Epithelial cell of proximal tubule (primary cell): ENCODE data around the gene MYO1B. TPM values are rescaled to one million over a fixed set of nuclear protein-coding genes. Genes with fewer than 3 reads are reported as not detected.
A peak's percentile ranks its signal among the peaks of the same experiment; 100 is the strongest.

Experiments
- DNase-seq: peaks from one replicate; pipeline ENCODE4 v3.0.0-alpha.2; 2011; ENCODE audit warnings: low read depth
- H3K4me3 ChIP-seq: 2 replicates; pipeline ENCODE4 v1.5.1; 2011; ENCODE audit warnings: low read depth, mild to moderate bottlenecking, low read length
- total RNA-seq: library from RNA; depleted of rRNA; stranded (reverse); fragments of >200 nt; gene quantifications from 2 replicates; pipeline ENCODE4 v1.2.3, GENCODE V29; 2015
- TF ChIP-seq, protein P1 (sequence below): conservative IDR thresholded peaks from 2 replicates; pipeline ENCODE4 v1.5.1; 2012; ENCODE audit warnings: low read depth, mild to moderate bottlenecking, low read length

MYO1B gene
- total RNA-seq, 1 donor from 2014 or later: 69.6 TPM

DNA sequence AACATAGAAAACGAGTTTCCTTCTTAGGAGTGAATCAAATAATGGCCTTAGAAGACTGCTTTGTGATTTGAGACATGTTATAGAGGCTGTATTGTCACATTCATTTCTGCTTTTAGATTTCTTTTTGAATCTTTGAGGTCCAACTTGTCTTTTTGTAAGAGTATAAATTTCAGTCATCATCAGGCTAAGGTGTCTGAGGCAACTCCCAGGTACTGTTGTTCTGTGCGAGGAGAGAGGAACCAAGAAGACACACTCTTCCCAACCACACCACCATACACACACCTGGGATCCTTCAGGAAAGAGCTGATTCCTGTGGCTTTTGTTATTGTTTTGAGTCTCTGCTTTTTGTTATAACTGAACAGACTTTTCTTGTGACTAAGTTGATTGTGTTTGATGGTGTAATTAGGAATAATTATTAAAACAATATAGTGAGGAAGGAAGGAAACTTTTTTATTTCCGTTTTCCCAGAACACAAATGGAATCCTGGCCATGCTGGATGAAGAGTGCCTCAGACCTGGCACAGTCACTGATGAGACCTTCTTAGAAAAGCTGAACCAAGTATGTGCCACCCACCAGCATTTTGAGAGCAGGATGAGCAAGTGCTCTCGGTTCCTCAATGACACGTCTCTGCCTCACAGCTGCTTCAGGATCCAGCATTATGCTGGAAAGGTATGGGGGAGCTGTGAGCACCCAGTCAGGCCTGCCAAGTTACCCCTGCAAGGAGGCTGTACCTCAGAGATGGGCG lies 140.4 kb downstream of the MYO1B start:
- H3K4me3 ChIP-seq: no peak overlapping the region
- DNase-seq: no peak
- TF ChIP-seq, protein P1, sequence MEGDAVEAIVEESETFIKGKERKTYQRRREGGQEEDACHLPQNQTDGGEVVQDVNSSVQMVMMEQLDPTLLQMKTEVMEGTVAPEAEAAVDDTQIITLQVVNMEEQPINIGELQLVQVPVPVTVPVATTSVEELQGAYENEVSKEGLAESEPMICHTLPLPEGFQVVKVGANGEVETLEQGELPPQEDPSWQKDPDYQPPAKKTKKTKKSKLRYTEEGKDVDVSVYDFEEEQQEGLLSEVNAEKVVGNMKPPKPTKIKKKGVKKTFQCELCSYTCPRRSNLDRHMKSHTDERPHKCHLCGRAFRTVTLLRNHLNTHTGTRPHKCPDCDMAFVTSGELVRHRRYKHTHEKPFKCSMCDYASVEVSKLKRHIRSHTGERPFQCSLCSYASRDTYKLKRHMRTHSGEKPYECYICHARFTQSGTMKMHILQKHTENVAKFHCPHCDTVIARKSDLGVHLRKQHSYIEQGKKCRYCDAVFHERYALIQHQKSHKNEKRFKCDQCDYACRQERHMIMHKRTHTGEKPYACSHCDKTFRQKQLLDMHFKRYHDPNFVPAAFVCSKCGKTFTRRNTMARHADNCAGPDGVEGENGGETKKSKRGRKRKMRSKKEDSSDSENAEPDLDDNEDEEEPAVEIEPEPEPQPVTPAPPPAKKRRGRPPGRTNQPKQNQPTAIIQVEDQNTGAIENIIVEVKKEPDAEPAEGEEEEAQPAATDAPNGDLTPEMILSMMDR: no peak

DNA sequence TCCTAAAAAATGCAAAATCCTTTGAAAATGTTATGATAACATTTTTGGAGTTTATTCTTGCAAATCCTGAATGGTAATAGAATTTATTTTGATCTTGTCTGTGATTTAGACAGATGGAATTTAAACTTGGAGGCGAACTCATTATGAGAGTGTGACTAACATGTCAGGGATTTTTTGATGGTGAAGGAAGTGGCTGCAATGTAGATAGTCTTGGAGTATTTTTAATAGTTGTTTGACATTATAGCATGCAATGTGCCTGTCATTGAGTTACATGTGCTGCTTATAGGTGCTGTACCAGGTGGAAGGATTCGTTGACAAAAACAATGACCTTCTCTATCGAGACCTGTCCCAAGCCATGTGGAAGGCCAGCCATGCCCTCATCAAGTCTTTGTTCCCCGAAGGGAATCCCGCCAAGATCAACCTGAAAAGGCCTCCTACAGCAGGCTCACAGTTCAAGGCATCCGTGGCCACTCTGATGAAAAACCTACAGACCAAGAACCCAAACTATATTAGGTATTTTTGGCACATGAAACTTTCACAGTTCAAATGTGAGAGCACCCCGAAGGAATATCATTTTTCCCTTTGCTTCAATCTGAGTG lies 141.8 kb downstream of the MYO1B start:
- H3K4me3 ChIP-seq: no peak overlapping the region
- TF ChIP-seq, protein P1: no peak
- peak; percentile 35 for DNase-seq

DNA sequence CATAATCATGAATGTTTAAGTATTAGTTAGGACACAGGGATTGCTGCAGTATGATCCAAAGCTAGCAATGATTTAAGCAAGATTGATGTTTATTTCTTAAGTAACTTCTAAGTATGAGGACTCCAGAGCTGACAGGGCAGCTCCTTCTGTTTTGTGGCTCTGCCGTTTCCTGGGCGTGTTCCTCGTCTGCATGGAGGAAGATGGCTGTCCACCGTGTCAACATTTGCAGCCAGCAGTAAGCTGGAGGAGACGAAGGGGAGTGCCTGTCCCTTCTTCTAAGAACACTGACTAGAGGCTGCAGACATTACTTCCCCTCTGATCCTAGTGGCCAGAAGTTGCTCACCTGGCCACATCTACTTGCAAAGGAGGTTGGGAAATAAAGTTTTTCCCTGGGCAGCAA lies 144.1 kb downstream of the MYO1B start:
- TF ChIP-seq, protein P1: no peak
- no peak overlapping the region for H3K4me3 ChIP-seq
- DNase-seq: no peak

DNA sequence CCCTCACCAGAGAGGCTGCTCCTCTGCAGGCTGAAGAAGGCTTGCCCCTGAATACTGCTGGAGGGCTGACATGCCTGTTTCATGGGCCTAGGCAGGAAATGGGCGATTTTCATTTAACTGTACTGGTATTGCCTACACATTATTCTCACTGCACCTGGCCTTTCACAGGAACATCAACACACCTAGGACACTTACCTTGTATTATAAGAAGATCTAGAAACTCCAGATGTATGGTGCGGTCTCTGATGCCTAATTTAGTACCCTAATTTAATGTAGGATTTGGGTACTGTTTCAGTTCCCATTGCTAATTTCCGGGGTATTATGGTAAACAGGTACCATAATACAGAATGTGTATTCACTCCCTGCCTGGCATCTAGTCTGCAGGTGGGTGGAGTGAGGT lies 146.0 kb downstream of the MYO1B start:
- TF ChIP-seq, protein P1: no peak
- no peak for DNase-seq
- no peak overlapping the region for H3K4me3 ChIP-seq

DNA sequence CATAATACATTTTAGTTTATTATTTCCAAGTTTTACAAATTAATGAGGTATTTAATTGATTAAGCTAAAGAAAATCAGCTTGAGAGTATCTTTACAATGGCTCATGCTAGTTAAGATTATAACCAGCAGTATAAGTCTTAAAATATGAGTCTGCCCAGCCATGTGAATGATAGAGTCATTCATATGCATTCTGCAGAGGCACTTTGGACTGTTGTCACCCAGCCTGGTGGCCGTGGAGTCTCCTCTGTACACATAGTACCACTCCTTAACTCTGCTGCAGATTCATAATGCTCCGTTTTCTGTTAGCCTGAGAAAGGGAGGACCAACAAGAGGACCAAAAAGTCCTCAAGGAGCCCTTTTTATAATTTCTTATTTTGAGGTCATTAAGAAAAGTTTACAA lies 148.8 kb downstream of the MYO1B start:
- TF ChIP-seq, protein P1: no peak
- no peak overlapping the region for H3K4me3 ChIP-seq
- DNase-seq: no peak

DNA sequence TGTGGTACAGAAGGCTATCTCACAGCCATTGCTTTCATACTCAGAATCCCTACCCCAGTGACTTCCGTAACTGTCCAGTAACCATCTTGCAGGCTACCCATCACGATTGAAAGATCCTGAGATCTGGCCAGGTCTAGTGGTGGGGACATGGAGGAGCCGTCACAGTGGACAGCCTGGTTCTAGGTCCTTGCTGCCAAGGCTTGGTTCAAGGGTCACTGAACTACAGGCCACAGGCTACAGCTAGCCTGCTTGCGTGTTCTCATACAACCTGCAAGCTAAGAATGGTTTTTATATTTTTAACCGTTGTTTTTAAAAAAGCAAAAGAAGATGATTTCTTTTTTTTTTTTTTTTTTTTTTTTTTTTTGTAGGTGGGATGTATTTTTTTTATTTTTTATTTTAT lies 151.6 kb downstream of the MYO1B start:
- no peak for DNase-seq
- TF ChIP-seq, protein P1: no peak
- no peak overlapping the region for H3K4me3 ChIP-seq

DNA sequence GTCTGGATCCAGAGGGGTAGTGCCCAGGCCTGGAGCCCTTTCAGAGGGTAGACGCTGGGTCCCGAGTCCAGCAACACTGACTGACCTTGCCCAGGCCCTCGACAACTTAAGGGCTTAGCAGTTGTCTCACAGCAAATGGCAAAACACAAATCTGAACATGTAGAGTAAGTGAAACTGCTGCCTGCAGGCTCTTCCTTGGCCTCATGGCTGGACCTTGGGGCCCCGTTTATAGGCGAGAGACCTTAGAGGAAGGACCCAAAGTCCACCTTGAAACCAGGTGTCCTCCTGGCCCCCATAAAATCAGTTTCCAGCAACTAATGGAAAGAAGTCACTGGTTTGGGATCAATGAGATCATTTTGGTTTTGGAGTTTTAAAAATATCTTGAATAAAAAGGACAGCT lies 154.4 kb downstream of the MYO1B start:
- no peak for DNase-seq
- TF ChIP-seq, protein P1: no peak
- H3K4me3 ChIP-seq: no peak overlapping the region
